HepG2 (cell line): Measurements from ENCODE around the gene TTC38. TPM values are rescaled to one million over a fixed set of nuclear protein-coding genes. Genes with fewer than 3 reads are reported as not detected.

Experiments used
- AFF4 ChIP-seq: sonication (generic); formaldehyde crosslinking; IDR thresholded peaks from 2 replicates; pipeline ENCODE4 v1.4.0; 2020; ENCODE audit warnings: missing genetic modification reagents
- ESRRA ChIP-seq: sonication (generic); formaldehyde crosslinking; IDR thresholded peaks from 2 replicates; pipeline ENCODE4 v1.5.1; 2020; ENCODE audit warnings: mild to moderate bottlenecking, low read depth, missing genetic modification reagents
- HES4 ChIP-seq: sonication (generic); formaldehyde crosslinking; IDR thresholded peaks from 2 replicates; pipeline ENCODE4 v1.9.0; 2021; ENCODE audit warnings: mild to moderate bottlenecking, missing genetic modification reagents, borderline replicate concordance
- KDM6A ChIP-seq: IDR thresholded peaks from 2 replicates; pipeline ENCODE4 v1.6.1; 2016; ENCODE audit warnings: low read depth
- KLF6 ChIP-seq: IDR thresholded peaks from 2 replicates; pipeline ENCODE4 v1.8.0; 2016; ENCODE audit warnings: missing biosample characterization, missing genetic modification reagents
- KLF9 ChIP-seq: IDR thresholded peaks from 2 replicates; pipeline ENCODE4 v1.6.1; 2016; ENCODE audit warnings: low read depth
- MIXL1 ChIP-seq: IDR thresholded peaks from 2 replicates; pipeline ENCODE4 v1.6.1; 2016
- NFIC ChIP-seq: IDR thresholded peaks from 2 replicates; pipeline ENCODE4 v1.6.1; 2012; ENCODE audit warnings: mild to moderate bottlenecking, low read length, inconsistent platforms
- NRL ChIP-seq: sonication (generic); formaldehyde crosslinking; IDR thresholded peaks from 2 replicates; pipeline ENCODE4 v1.5.0; 2020; ENCODE audit warnings: missing genetic modification reagents, mild to moderate bottlenecking, moderate library complexity, borderline replicate concordance
- PCBP1 ChIP-seq: fragments of 200-400 bp; formaldehyde crosslinking; IDR thresholded peaks from 2 replicates; pipeline ENCODE4 v1.6.1; 2017; ENCODE audit warnings: mild to moderate bottlenecking, low read depth, low read length, borderline replicate concordance
- SATB2 ChIP-seq: sonication (generic); formaldehyde crosslinking; IDR thresholded peaks from 2 replicates; pipeline ENCODE4 v1.5.0; 2020; ENCODE audit warnings: missing genetic modification reagents
- SMAD1 ChIP-seq: sonication (generic); formaldehyde crosslinking; IDR thresholded peaks from 2 replicates; pipeline ENCODE4 v1.4.0; 2020; ENCODE audit warnings: missing genetic modification reagents, low read depth, mild to moderate bottlenecking, borderline replicate concordance
- SOX6 ChIP-seq, 2 experiments: fragments of 450-650 bp in 1 of 2; sonication (generic) in 1 of 2; formaldehyde crosslinking in 1 of 2; IDR thresholded peaks; 2 replicates each; pipeline versions ENCODE4 v1.4.0 to v1.6.1; 2017 to 2020; ENCODE audit warnings: antibody characterized with exemption in 1 of 2, mild to moderate bottlenecking in 1 of 2, missing genetic modification reagents in 1 of 2
- TERF1 ChIP-seq: sonication (generic); formaldehyde crosslinking; IDR thresholded peaks from 2 replicates; pipeline ENCODE4 v1.8.0; 2022; ENCODE audit warnings: mild to moderate bottlenecking, missing genetic modification reagents, moderate library complexity
- ZBTB33 ChIP-seq: sonication (generic); formaldehyde crosslinking; IDR thresholded peaks from 2 replicates; pipeline ENCODE4 v1.4.0; 2020; ENCODE audit warnings: missing genetic modification reagents
- ZNF547 ChIP-seq: sonication (generic); formaldehyde crosslinking; IDR thresholded peaks from 2 replicates; pipeline ENCODE4 v1.5.1; 2020; ENCODE audit warnings: mild to moderate bottlenecking, missing genetic modification reagents
- ZNF674 ChIP-seq: sonication (generic); formaldehyde crosslinking; IDR thresholded peaks from 2 replicates; pipeline ENCODE4 v1.5.0; 2020; ENCODE audit warnings: low read depth, mild to moderate bottlenecking, missing genetic modification reagents
- polyA plus RNA-seq, 8 experiments: library from polyadenylated mRNA; depleted of rRNA in 3 of 8; stranded (reverse) in 7 of 8; unstranded in 1 of 8; fragments of >200 nt; fragmentation: Illumina TruSeq in 4 of 8; extraction: Trizol in 4 of 8; gene quantifications; 2 replicates each; pipeline versions ENCODE4 v1.2.1 to v1.2.3, GENCODE V29; 2011 to 2016; ENCODE audit warnings: low read depth in 4 of 8, missing spikeins in 1 of 8, mixed read lengths in 1 of 8; ENCODE audit not compliant: insufficient read depth in 1 of 8
- total RNA-seq, 5 experiments: library from RNA; depleted of rRNA; stranded (reverse); fragments of >200 nt; fragmentation: Illumina TruSeq; extraction: Trizol; gene quantifications; 2 replicates each; pipeline ENCODE4 v1.2.3, GENCODE V29; 2016; ENCODE audit warnings: low read depth in 1 of 5
- TF ChIP-seq, protein P1 (sequence below), 2 experiments: sonication (generic) in 1 of 2; formaldehyde crosslinking in 1 of 2; IDR thresholded peaks; 2 replicates each; pipeline versions ENCODE4 v1.4.0 to v1.6.1; 2018 to 2020; ENCODE audit warnings: missing genetic modification reagents in 2 of 2, borderline replicate concordance in 1 of 2, low read depth in 1 of 2, mild to moderate bottlenecking in 1 of 2, missing biosample characterization in 1 of 2

TTC38 gene
- total and polyA plus RNA-seq, 2 of the 13 experiments (the other 11 are each of a cell fraction or from before 2014, with no cell fraction given), result 101 to 105 TPM

- TF ChIP-seq, protein P1, sequence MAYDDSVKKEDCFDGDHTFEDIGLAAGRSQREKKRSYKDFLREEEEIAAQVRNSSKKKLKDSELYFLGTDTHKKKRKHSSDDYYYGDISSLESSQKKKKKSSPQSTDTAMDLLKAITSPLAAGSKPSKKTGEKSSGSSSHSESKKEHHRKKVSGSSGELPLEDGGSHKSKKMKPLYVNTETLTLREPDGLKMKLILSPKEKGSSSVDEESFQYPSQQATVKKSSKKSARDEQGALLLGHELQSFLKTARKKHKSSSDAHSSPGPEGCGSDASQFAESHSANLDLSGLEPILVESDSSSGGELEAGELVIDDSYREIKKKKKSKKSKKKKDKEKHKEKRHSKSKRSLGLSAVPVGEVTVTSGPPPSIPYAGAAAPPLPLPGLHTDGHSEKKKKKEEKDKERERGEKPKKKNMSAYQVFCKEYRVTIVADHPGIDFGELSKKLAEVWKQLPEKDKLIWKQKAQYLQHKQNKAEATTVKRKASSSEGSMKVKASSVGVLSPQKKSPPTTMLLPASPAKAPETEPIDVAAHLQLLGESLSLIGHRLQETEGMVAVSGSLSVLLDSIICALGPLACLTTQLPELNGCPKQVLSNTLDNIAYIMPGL (CRISPR knock-in tag; IDR thresholded peaks at IDR 0.05; ENCODE audit: borderline replicate concordance in 1 of 2, low read depth in 1 of 2), result peak; percentile 47 to 72; a peak in 3 of 4 replicates
- no peak for TF ChIP-seq SATB2 (CRISPR knock-in tag)
- no peak; the same call in 1 of the 2 replicates for TF ChIP-seq ZNF547 (CRISPR knock-in tag)
- TF ChIP-seq HES4 (CRISPR knock-in tag), result peak; percentile 75; the same call in 1 of the 2 replicates
- TF ChIP-seq ESRRA, result peak; percentile 75; the same call in 1 of the 2 replicates
- no peak for TF ChIP-seq NFIC
- TF ChIP-seq NRL, result peak; percentile 54; the same call in 1 of the 2 replicates
- 0 out of 2 replicates have a peak, but pooled peaks have one; percentile 68 for TF ChIP-seq TERF1 (CRISPR knock-in tag)
- TF ChIP-seq ZNF674 (CRISPR knock-in tag), result no peak
- TF ChIP-seq SMAD1 (CRISPR knock-in tag), result no peak
- TF ChIP-seq AFF4 (CRISPR knock-in tag), result no peak
- TF ChIP-seq ZBTB33 (CRISPR knock-in tag), result no peak
- TF ChIP-seq KDM6A (CRISPR knock-in tag), result no peak
- TF ChIP-seq MIXL1 (CRISPR knock-in tag), result 0 out of 2 replicates have a peak, but pooled peaks have one; percentile 24
- no peak for TF ChIP-seq PCBP1
- TF ChIP-seq SOX6 (IDR thresholded peaks at IDR 0.05), result no peak
- TF ChIP-seq SOX6 (CRISPR knock-in tag; IDR thresholded peaks at IDR 0.05), result peak; percentile 55
- TF ChIP-seq KLF6 (CRISPR knock-in tag), result no peak
- no peak for TF ChIP-seq KLF9 (CRISPR knock-in tag)
Observed at GRCh38 chr22:46296257-46297150, 28.7 kb downstream of the TTC38 start, which contains the start of gene GTSE1 (continued).
